HL-60 (cell line): ENCODE data around the gene ZNF423.

ENCODE experiments used
- DNase-seq, 2 experiments: peaks; one replicate each; pipeline ENCODE4 v3.0.0-alpha.2; 2010 to 2020; ENCODE audit warnings: low read depth in 1 of 2, low spot score in 1 of 2
- H3K27ac ChIP-seq: fragments of 250-450 bp; sonication (Bioruptor Pico); replicated peaks from 2 replicates; pipeline ENCODE4 v1.5.1; 2020; ENCODE audit warnings: mild to moderate bottlenecking, moderate library complexity
- H3K27me3 ChIP-seq: fragments of 250-450 bp; sonication (Bioruptor Pico); 2 replicates; pipeline ENCODE4 v1.5.1; 2021; ENCODE audit warnings: mild to moderate bottlenecking, moderate library complexity; ENCODE audit not compliant: insufficient read depth, poor library complexity, severe bottlenecking
- H3K4me3 ChIP-seq: replicated peaks from 2 replicates; pipeline ENCODE4 v1.5.1; 2011; ENCODE audit warnings: mild to moderate bottlenecking, control low read depth, low read length; ENCODE audit not compliant: insufficient read depth
- CTCF ChIP-seq: IDR thresholded peaks from one replicate; pipeline ENCODE4 v1.5.1; 2011; ENCODE audit warnings: low read length, control low read depth, inconsistent platforms; ENCODE audit not compliant: insufficient read depth
- GABPA ChIP-seq: IDR thresholded peaks from 2 replicates; pipeline ENCODE4 v1.6.1; 2012; ENCODE audit warnings: low read depth
- POLR2AphosphoS5 ChIP-seq: IDR thresholded peaks from 2 replicates; pipeline ENCODE4 v1.6.1; 2012; ENCODE audit warnings: low read depth
- REST ChIP-seq: IDR thresholded peaks from 2 replicates; pipeline ENCODE4 v1.6.1; 2012; ENCODE audit warnings: low read depth; ENCODE audit not compliant: insufficient replicate concordance
- SPI1 ChIP-seq: IDR thresholded peaks from 2 replicates; pipeline ENCODE4 v1.6.1; 2012; ENCODE audit warnings: low read depth, mild to moderate bottlenecking, borderline replicate concordance

Gene ZNF423

DNA sequence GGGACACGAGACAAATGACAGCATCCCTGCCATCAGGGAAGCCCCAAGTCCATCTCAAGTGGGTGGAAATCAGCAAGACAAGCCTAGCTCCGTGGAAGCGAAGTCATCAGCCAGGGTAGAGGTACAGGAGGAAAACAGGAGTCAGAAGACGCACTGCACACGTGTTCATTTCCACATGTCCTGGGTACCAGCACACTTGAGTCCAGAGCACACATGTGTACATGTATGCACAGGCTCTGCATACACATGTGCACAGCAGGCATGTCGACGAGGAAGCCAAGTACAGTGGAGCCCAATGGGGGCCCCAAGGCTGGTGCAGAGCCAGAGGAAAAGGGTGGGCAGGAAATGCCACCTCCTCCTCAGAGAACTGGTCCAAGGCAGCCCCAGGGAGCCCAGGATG, 75.9 kb downstream of the ZNF423 start:
- no peaks in the 10 kb centered on the region for H3K27me3 ChIP-seq
- no peak for TF ChIP-seq CTCF
- no peak for TF ChIP-seq GABPA
- no peak overlapping the region for H3K27ac ChIP-seq
- no peak for DNase-seq
- no peak overlapping the region for H3K4me3 ChIP-seq

DNA sequence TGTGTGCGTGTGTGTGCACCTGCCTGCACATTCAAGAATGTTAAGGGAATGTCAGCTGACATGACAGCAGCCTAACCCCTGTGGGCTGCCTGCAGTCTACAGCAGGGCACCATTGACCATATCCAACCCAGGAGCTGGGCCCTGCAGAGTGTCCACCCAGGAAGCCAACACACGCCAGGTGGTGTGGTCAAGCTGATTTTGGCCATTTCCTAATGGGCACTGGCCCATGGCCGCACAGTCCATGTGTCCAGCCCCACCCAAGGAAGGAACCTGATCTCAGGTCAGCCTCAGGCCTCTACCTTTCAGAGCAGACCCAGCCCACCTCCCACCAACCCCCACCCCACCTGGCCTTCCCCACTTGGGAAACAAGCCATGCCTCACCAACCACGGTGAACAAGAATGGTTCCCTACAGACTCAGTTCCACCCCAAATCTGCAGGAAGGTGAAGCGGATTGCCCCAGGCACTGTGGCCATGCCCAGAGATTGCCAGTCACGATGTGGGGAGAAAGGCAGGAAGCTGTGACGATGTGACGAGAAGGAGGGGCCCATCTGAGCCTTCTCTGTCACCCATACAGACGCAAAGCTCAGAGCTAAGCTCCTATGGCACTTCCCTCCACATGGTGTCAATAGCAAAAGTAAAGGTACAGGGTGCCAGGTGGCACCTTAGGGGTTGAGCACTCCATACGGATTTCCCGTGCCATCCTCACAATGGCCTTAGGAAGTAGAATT, 77.5 kb downstream of the ZNF423 start:
- no peak overlapping the region for H3K27ac ChIP-seq
- DNase-seq = no peak

DNA sequence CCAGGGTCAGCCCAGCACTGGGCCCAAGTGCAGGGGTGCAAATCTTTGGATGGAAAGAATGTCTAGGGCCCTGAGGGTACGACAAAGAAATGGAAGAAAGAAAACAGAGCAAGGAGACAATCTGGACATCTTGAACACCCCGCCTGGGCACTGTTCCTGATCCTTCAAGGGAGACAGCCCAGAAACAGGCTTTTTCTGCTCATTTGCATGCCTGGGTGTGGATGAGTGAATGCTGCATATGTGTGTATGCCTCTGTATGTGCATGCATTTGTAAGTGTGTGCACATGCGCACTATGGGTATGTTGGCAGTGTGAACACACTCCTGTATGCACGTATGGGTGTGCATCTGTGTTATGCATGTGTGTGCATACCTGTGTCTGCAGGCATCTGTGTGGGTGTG, 79.2 kb downstream of the ZNF423 start:
- no peak for DNase-seq
- H3K27me3 ChIP-seq = no peaks in the 10 kb centered on the region
- TF ChIP-seq REST (no peak), CTCF (no peak), GABPA (no peak), POLR2AphosphoS5 (no peak), SPI1 (no peak)
- H3K27ac ChIP-seq = no peak overlapping the region
- no peak overlapping the region for H3K4me3 ChIP-seq

More for the DNA sequence above, 77.5 kb downstream of the ZNF423 start:
- Histone ChIP-seq H3K27me3 (no peaks in the 10 kb centered on the region), H3K4me3 (no peak overlapping the region)
- TF ChIP-seq POLR2AphosphoS5 = no peak
- TF ChIP-seq SPI1 = no peak
- no peak for TF ChIP-seq GABPA
- TF ChIP-seq CTCF = no peak
- no peak for TF ChIP-seq REST

DNA sequence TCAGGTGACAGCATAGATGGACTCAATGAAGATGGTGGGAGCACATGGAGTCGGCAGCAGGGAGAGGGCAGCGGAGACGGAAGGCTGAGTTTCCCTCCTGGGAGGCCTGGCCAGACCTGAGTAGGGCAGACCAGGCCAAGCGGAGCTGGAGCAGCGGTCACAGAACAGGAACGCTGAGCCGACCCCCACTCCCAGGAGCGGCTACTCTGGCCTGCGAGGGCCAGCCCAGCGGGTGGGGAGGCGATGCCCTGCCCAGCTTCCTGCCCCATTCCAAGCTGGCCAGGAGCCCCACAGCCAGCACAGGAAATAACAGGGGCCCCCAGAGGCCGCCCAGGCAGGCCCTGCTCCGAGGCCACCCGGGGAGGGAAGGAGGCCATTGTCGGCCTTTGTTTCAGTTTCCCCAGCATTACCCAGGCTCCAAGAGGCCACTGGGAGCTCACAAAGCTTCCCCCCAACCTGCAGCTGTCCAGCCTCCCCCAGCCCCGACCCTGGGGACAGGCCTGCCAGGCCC, 79.8 kb downstream of the ZNF423 start:
- TF ChIP-seq POLR2AphosphoS5 = no peak
- no peak for TF ChIP-seq GABPA
- no peak for TF ChIP-seq REST
- no peak for TF ChIP-seq SPI1
- TF ChIP-seq CTCF = no peak
- no peak for DNase-seq
- Histone ChIP-seq H3K27me3 (no peaks in the 10 kb centered on the region), H3K27ac (no peak overlapping the region), H3K4me3 (no peak overlapping the region)
